GM12801 (cell line): ENCODE data around the gene TTC33.

Source experiments
- TF ChIP-seq, protein P1 (sequence below): IDR thresholded peaks from one replicate; pipeline ENCODE4 v1.5.1; 2011; ENCODE audit warnings: control low read depth; ENCODE audit not compliant: insufficient read length; ENCODE audit errors: extremely low read depth

The TTC33 gene

DNA sequence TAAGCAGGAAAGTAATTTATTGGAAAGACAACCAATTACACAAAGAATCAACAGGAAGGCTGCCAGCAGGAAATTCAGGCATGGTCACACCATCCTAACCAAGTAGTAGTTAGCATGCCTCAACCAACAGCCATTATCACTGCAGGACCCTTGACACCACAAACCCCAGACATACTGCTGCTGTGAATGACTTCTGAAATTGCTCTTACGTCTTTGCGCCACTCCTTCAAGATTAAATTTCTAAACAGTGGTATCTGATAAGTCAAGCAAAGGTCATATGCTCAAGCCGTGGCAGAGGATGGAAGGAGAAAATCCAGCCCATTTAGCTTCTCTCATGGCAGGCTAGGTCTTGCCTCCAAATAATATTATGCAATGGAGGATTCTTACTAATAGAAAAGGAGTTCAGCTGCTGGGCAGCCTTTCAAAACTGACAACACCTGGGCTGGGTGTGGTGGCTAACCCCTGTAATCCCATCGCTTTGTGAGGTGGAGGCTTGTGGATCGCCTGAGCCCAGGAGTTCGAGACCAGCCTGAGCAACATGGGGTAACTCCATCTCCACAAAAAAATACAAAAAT is 81.0 kb downstream of the TTC33 start:
- TF ChIP-seq, protein P1, sequence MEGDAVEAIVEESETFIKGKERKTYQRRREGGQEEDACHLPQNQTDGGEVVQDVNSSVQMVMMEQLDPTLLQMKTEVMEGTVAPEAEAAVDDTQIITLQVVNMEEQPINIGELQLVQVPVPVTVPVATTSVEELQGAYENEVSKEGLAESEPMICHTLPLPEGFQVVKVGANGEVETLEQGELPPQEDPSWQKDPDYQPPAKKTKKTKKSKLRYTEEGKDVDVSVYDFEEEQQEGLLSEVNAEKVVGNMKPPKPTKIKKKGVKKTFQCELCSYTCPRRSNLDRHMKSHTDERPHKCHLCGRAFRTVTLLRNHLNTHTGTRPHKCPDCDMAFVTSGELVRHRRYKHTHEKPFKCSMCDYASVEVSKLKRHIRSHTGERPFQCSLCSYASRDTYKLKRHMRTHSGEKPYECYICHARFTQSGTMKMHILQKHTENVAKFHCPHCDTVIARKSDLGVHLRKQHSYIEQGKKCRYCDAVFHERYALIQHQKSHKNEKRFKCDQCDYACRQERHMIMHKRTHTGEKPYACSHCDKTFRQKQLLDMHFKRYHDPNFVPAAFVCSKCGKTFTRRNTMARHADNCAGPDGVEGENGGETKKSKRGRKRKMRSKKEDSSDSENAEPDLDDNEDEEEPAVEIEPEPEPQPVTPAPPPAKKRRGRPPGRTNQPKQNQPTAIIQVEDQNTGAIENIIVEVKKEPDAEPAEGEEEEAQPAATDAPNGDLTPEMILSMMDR, result no peak

- TF ChIP-seq, protein P1, result no peak
Measured at GRCh38 chr5:40672425-40672824, 83.3 kb downstream of the TTC33 start.

DNA sequence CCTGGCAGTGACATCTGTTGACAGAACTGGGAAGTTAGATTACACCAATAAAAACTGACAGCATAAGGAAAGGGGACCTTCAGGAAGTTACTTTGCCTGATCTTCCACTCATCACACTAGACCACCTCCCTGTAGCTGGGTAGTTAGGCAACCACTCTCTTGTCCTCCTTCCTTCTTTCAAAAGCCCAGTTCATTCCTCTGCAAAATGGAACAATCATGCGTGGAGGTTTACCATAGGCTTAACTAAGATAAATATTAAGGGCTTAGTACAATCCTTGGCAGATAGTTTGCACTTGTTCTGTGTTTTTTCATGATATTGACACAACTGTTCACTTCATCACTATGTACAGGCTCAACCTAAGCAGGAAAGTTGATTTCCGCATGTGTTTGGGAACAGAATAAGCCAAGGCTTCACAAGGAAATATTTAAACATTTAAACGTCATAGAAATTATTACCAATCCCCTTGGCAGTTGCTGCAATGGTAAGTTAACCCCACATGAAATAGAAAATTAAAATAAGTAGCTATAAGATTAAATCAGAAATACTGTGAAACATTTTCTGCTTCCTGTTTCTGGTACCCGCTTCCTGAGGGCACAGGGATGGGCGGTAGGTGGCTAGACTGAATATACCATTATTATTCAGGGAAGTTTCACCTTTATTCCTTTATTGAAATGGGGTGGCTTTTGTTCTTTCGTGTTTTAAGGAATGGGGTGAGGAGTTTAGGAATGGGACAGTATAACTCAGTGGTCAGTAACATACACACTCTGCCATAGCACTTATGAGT is 86.0 kb downstream of the TTC33 start:
- TF ChIP-seq, protein P1, result no peak

- TF ChIP-seq, protein P1, result no peak
Measured at GRCh38 chr5:40667161-40667663, 88.5 kb downstream of the TTC33 start.

- TF ChIP-seq, protein P1, result no peak
Measured at GRCh38 chr5:40666657-40667056, 89.1 kb downstream of the TTC33 start.

GRCh38 chr5:40665635-40666298 is 90.0 kb downstream of the TTC33 start:
- TF ChIP-seq, protein P1, result no peak

- TF ChIP-seq, protein P1, result no peak
Measured at GRCh38 chr5:40660751-40661150, 95.0 kb downstream of the TTC33 start.
